ENCODE results near the gene EDNRA. TPM values are rescaled to one million over a fixed set of nuclear protein-coding genes. Genes with fewer than 3 reads are reported as not detected.

Gene EDNRA
- total RNA-seq, 1 donor from 2014 or later: 9.7 TPM

DNA sequence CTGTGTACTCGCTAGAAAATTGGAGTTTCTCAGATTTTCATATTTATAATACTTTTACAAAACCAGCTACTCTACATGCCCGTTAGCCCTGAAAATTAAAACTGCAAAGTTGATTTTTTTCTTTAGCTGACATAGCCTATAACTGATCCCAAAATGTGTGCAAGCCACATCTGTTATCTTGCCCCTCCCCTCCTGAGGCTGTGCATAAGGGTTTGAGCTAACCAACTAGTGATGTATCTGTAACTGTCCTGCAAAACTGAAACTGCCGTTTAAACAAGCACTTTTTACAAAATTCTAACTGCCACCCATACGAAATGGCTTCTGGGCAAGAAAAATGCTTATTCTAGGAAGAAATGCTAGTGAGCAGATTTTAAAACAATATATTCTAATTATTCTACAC is 59.1 kb downstream of the EDNRA start:
- no peak for DNase-seq (ENCODE audit: low spot score)

- DNase-seq (ENCODE audit: low spot score): no peak
Observed at GRCh38 chr4:147542229-147542990, 61.5 kb downstream of the EDNRA start.

DNA sequence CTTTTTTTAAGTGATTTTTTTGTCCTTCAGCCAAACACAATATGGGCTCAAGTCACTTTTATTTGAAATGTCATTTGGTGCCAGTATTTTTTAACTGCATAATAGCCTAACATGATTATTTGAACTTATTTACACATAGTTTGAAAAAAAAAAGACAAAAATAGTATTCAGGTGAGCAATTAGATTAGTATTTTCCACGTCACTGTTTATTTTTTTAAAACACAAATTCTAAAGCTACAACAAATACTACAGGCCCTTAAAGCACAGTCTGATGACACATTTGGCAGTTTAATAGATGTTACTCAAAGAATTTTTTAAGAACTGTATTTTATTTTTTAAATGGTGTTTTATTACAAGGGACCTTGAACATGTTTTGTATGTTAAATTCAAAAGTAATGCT is 62.1 kb downstream of the EDNRA start:
- DNase-seq (ENCODE audit: low spot score): no peak

- no peak for DNase-seq (ENCODE audit: low spot score)
Observed at GRCh38 chr4:147546349-147546748, 65.5 kb downstream of the EDNRA start.

- DNase-seq (ENCODE audit: low spot score): no peak
Observed at GRCh38 chr4:147547314-147548056, 66.6 kb downstream of the EDNRA start.

DNA sequence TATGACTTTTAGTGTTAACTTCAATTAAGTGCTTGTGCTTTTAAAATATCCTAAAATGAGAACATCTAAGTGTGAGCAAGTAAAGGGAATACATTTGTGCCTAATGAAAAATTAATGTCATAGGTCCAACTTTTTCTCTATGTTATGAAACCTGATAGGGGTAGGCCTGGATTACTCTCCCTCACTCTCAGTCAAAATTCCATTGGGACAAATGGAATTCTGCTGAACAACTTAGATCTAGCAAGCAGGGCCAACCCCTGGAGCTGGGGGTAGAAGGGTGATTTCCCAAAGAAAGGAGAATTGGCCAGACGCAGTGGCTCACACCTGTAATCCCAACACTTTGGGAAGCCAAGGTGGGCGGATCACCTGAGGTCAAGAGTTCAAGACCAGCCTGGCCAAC is 67.4 kb downstream of the EDNRA start:
- no peak for DNase-seq (ENCODE audit: low spot score)

DNA sequence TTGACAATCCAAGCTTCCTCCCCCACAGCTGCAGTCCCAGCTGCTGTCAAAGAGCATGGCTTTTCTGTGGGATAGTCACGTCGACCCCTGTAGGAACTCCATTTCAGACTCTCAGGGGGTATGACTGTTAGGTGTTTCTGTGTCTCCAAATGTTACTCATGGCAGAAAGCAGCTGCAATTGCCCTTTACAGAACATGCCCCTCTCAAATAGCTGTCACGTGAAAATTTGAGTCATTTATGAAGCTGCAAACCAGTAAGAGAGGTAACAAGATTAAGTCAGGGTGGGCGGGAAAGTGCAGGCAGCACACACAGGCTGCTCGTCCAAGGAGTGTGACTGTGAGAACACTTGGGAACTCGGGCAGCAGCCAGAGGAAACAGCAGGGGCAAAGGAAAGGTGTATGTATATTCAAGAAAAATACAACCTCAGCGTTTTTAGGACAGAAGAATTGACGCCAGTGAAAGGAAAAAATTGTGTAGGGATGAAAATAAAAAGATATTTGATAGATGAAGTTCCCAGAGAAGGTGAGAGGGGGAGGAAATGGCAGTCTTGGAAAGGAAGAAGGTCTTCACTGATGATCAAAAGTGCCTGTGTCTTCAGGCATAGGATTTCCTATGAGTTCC is 69.8 kb downstream of the EDNRA start:
- no peak for DNase-seq (ENCODE audit: low spot score)

- no peak for DNase-seq (ENCODE audit: low spot score)
Observed at GRCh38 chr4:147560625-147561024, 79.7 kb downstream of the EDNRA start.

DNA sequence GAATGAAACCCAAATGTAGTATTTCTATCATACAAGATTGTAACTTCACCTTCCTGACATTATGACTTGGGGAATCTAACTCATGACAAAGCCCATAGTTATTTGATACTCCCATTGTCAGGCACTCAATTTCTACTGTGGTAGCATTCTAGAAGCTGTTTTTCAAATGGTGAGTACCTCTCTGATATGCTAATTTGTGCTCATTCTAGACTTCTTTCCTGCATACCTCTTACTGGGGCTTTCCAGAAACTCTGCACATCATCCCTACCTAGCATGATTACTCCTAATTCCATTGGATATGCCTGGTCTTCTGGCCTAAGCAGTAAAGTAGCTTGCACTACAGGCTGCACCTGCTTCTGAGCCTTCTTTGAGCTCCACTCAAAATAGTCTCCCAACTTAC is 85.9 kb downstream of the EDNRA start:
- no peak for DNase-seq (ENCODE audit: low spot score)

- DNase-seq (ENCODE audit: low spot score): no peak
Observed at GRCh38 chr4:147567276-147567675, 86.4 kb downstream of the EDNRA start.

- DNase-seq (ENCODE audit: low spot score): no peak
Observed at GRCh38 chr4:147570616-147571015, 89.7 kb downstream of the EDNRA start.

- DNase-seq (ENCODE audit: low spot score): no peak
Observed at GRCh38 chr4:147571036-147571770, 90.3 kb downstream of the EDNRA start.

GRCh38 chr4:147576084-147576483 is 95.2 kb downstream of the EDNRA start:
- DNase-seq (ENCODE audit: low spot score): no peak

DNA sequence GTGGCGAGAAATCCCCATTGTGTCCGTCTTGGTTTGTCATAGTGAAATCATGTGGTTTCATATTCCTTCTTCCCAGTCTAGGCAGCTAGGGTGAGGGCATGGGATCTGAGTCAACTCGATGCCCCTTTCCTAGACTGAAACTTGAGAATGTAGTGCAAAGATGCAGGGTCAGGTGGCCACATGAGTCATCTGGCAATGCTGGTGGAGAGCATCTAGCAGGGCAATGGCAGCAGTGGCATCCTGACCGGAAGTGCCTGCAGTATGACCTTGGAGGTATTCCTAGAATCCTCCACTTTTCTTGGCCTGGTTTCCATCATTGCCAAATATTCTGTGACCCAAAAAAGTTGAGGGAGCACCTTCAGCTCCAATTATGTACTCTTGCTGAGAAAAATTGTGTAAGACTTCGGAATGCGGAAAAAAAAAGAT is 97.2 kb downstream of the EDNRA start:
- no peak for DNase-seq (ENCODE audit: low spot score)

DNA sequence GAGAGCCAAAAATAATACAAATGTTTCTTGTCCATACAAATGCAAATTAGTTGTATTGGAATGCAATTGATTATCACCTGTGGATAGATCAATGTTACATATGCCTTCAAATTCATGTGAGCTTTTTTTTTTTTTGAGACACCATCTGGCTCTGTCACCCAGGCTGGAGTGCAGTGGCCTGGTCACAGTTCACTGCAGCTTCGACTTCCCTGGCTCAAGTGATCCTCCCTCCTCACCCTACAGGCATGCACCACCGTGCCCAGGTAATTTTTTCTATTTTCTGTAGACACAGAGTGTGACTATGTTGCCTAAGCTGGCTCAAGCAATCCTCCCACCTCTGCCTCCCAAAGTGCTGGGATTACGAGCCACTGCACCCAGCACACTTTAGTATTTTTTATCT is 97.7 kb downstream of the EDNRA start:
- no peak for DNase-seq (ENCODE audit: low spot score)

- no peak for DNase-seq (ENCODE audit: low spot score)
Observed at GRCh38 chr4:147580396-147580795, 99.5 kb downstream of the EDNRA start.

DNA sequence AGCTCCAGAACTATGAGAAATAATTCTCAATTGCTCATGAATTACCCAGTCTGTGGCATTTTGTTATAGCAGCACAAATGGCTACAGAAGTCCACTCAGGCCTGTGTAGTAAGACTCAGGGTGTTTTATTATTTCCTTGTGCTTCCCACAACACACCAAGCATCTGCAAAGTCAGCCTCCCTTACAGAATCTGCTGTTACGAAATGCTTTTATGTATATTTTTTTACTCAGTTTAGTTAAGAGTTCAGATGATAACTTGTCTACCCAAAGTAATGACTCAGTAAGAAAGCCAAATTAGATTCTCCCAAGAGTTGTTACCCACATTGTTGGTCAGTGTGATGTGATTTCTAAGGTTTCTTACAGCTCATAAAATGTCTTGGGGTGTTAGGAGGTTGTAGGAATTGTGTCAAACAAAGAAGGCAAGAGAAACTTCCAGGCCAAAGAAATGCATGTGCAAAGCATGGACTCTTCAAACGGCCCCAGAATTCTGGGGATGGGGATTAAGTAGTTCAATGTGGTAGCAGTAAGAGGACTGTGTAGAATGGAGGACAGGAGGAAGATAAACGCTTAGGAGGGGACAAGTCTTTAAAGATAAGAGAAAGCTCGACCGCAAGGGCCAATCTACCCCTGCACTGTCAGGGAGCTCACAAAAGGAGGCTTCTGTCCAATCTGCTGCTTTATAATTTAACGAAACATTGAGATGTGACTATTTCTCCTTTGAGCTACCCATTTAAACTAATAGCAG is 100.9 kb downstream of the EDNRA start:
- no peak for DNase-seq (ENCODE audit: low spot score)

DNA sequence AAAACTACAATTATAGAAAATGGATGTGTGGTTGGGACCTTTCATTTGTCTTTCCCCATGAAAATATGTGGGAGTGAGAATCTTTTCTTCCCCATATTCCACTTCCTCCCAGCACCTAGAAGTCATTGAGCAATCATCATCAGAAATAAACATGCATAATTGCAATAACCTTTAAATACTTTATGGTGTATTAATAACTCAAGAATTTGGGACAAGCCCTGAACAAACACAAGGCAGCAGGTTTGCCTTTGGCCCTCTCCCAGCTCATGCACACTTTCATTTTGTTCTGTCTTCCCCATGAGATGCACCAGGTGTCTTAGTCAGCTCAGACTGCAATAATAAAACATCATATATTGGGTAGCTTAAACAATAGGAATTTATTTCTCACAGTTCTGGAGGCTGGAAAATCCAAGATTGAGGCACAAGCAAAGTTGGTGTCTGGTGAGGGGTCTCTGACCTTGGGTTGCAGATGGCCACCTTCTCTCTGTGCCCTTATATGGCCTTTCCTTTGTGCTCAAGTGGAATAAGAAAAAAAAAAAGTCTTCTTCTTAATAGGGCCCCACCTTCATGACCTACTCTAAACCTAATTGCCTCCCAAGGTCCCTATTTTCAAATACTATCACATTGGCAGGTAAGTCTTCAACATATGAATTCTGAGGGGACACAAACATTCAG is 101.6 kb downstream of the EDNRA start:
- no peak for DNase-seq (ENCODE audit: low spot score)

- no peak for DNase-seq (ENCODE audit: low spot score)
Observed at GRCh38 chr4:147583876-147584275, 103.0 kb downstream of the EDNRA start.

- DNase-seq (ENCODE audit: low spot score): no peak
Observed at GRCh38 chr4:147586032-147586431, 105.1 kb downstream of the EDNRA start.

DNA sequence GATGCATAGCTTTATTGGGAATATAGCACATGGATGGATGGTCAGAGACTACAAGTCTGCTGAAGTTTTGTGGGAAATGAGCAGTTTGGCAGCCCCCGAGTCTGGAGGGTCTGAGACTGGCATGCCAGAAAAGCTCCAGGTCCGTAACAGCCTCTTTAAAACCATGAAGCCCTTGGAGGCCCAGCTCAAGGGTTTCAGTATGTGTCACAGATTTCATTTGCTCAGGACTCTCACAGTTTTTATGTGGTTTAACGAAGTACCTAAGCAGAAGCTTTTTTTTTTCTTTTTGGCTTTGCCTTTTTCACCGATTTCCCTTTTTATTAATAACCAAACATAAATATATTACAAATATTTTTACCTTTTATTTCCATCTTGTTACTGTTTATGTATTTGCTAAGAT is 105.7 kb downstream of the EDNRA start:
- no peak for DNase-seq (ENCODE audit: low spot score)
